ENCODE results near the gene GMDS. TPM values are rescaled to one million over a fixed set of nuclear protein-coding genes. Genes with fewer than 3 reads are reported as not detected.
"Not testable (repeated sequence)": the region's sequence is repeated elsewhere in the genome, so short reads cannot be mapped to it uniquely, and the experiment has no call there.

The GMDS gene
- total RNA-seq, 1 donor from 2014 or later = 31.4 TPM

- intact Hi-C loops (cut with DNase I) = no loop called here
- ATAC-seq (peak; percentile 78), DNase-seq (ENCODE audit: low spot score) (no peak)
These were observed 536.2 kb downstream of the GMDS start for GRCh38 chr6:1709234-1709641.

GRCh38 chr6:1708820-1709219 is 536.6 kb downstream of the GMDS start:
- ATAC-seq = no peak
- no peak for DNase-seq (ENCODE audit: low spot score)
- intact Hi-C loops (cut with DNase I) = no loop called here

GRCh38 chr6:1708122-1708521 is 537.3 kb downstream of the GMDS start:
- ATAC-seq (no peak), DNase-seq (ENCODE audit: low spot score) (no peak)
- intact Hi-C loops (cut with DNase I) = no loop called here

- ATAC-seq (no peak), DNase-seq (ENCODE audit: low spot score) (no peak)
- intact Hi-C loops (cut with DNase I) = no loop called here
These were observed 539.8 kb downstream of the GMDS start for GRCh38 chr6:1705630-1706029.

GRCh38 chr6:1705183-1705582 is 540.2 kb downstream of the GMDS start:
- intact Hi-C loops (cut with DNase I) = no loop called here
- ATAC-seq (no peak), DNase-seq (ENCODE audit: low spot score) (no peak)

- intact Hi-C loops (cut with DNase I) = no loop called here
- ATAC-seq (no peak), DNase-seq (ENCODE audit: low spot score) (no peak)
These were observed 540.7 kb downstream of the GMDS start for GRCh38 chr6:1704711-1705110.

GRCh38 chr6:1703923-1704322 is 541.5 kb downstream of the GMDS start:
- intact Hi-C loops (cut with DNase I) = no loop called here
- ATAC-seq (no peak), DNase-seq (ENCODE audit: low spot score) (no peak)

GRCh38 chr6:1703091-1703855 is 542.1 kb downstream of the GMDS start:
- no peak for ATAC-seq
- no peak for DNase-seq (ENCODE audit: low spot score)
- intact Hi-C loops (cut with DNase I) = no loop called here

- intact Hi-C loops (cut with DNase I) = no loop called here
- DNase-seq (ENCODE audit: low spot score) = no peak
- peak; percentile 64 for ATAC-seq
These were observed 542.8 kb downstream of the GMDS start for GRCh38 chr6:1702580-1703051.

- ATAC-seq (peak; percentile 67), DNase-seq (ENCODE audit: low spot score) (no peak)
- intact Hi-C loops (cut with DNase I) = no loop called here
These were observed 543.6 kb downstream of the GMDS start for GRCh38 chr6:1701668-1702353.

GRCh38 chr6:1700278-1700967 is 545.0 kb downstream of the GMDS start:
- ATAC-seq (no peak), DNase-seq (ENCODE audit: low spot score) (no peak)
- intact Hi-C loops (cut with DNase I) = no loop called here

GRCh38 chr6:1698527-1698926 is 546.9 kb downstream of the GMDS start:
- intact Hi-C loops (cut with DNase I) = no loop called here
- DNase-seq (ENCODE audit: low spot score) (no peak), ATAC-seq (no peak)

- intact Hi-C loops (cut with DNase I) = no loop called here
- ATAC-seq (no peak), DNase-seq (ENCODE audit: low spot score) (no peak)
These were observed 547.6 kb downstream of the GMDS start for GRCh38 chr6:1697688-1698351.

- ATAC-seq (peak; percentile 3), DNase-seq (ENCODE audit: low spot score) (no peak)
- intact Hi-C loops (cut with DNase I) = no loop called here
These were observed 548.9 kb downstream of the GMDS start for GRCh38 chr6:1696463-1696850.

GRCh38 chr6:1695546-1696462 is 549.6 kb downstream of the GMDS start:
- ATAC-seq = peak; percentile 87
- DNase-seq (ENCODE audit: low spot score) = no peak
- intact Hi-C loops (cut with DNase I) = no loop called here

GRCh38 chr6:1691828-1692227 is 553.6 kb downstream of the GMDS start:
- ATAC-seq; DNase-seq (ENCODE audit: low spot score); intact Hi-C loops (cut with DNase I): not testable (repeated sequence)

- DNase-seq (ENCODE audit: low spot score); ATAC-seq; intact Hi-C loops (cut with DNase I): not testable (repeated sequence)
These were observed 554.7 kb downstream of the GMDS start for GRCh38 chr6:1690656-1691055.

- ATAC-seq = no peak
These were observed 556.3 kb downstream of the GMDS start for GRCh38 chr6:1689141-1689540.

More at GRCh38 chr6:1689141-1689540, 556.3 kb downstream of the GMDS start:
- DNase-seq (ENCODE audit: low spot score) = no peak
- intact Hi-C loops (cut with DNase I) = no loop called here
